H1 (cell line): ENCODE data around the gene NSUN7. TPM values are rescaled to one million over a fixed set of nuclear protein-coding genes. Genes with fewer than 3 reads are reported as not detected.
A peak's percentile ranks its signal among the peaks of the same experiment; 100 is the strongest.

Experiments used
- BACH1 ChIP-seq: IDR thresholded peaks from 2 replicates; pipeline ENCODE4 v1.6.1; 2012; ENCODE audit warnings: low read length, improper control_type of control experiment
- CHD1 ChIP-seq: IDR thresholded peaks from 2 replicates; pipeline ENCODE4 v1.6.1; 2012; ENCODE audit warnings: low read depth, low read length, improper control_type of control experiment
- EGR1 ChIP-seq: IDR thresholded peaks from 2 replicates; pipeline ENCODE4 v1.6.1; 2011; ENCODE audit warnings: low read depth, low read length, borderline replicate concordance
- EP300 ChIP-seq, 2 experiments: IDR thresholded peaks; 1 replicate in 1 of 2; 2 replicates in 1 of 2; pipeline ENCODE4 v1.6.1; 2011 to 2012; ENCODE audit warnings: low read depth in 2 of 2, low read length in 2 of 2, mild to moderate bottlenecking in 2 of 2, borderline replicate concordance in 1 of 2, inconsistent platforms in 1 of 2, moderate library complexity in 1 of 2
- EZH2 ChIP-seq: fragments of 200-600 bp; sonication (generic); IDR thresholded peaks from 2 replicates; pipeline ENCODE4 v1.7.1; 2012; ENCODE audit warnings: low read depth, mild to moderate bottlenecking, moderate library complexity, low read length, inconsistent platforms; ENCODE audit not compliant: severe bottlenecking
- GTF2F1 ChIP-seq: IDR thresholded peaks from 2 replicates; pipeline ENCODE4 v1.6.1; 2012; ENCODE audit warnings: low read depth, low read length, improper control_type of control experiment, borderline replicate concordance
- HDAC6 ChIP-seq: IDR thresholded peaks from one replicate; pipeline ENCODE4 v1.7.1; 2012; ENCODE audit warnings: low read depth, mild to moderate bottlenecking, inconsistent platforms, low read length, moderate library complexity
- KDM1A ChIP-seq: fragments of 200-600, 300-600 bp; sonication (generic); IDR thresholded peaks from 2 replicates; pipeline ENCODE4 v1.7.1; 2016; ENCODE audit warnings: mild to moderate bottlenecking, low read length, borderline replicate concordance
- KDM5A ChIP-seq: fragments of 200-600 bp; IDR thresholded peaks from 2 replicates; pipeline ENCODE4 v1.7.1; 2012; ENCODE audit warnings: mild to moderate bottlenecking, low read length, inconsistent platforms, mixed read lengths
- NANOG ChIP-seq: IDR thresholded peaks from 2 replicates; pipeline ENCODE4 v1.6.1; 2011; ENCODE audit warnings: low read length, low read depth, mild to moderate bottlenecking, inconsistent platforms; ENCODE audit not compliant: insufficient read depth, poor library complexity, severe bottlenecking
- POLR2AphosphoS5 ChIP-seq: IDR thresholded peaks from 2 replicates; pipeline ENCODE4 v1.6.1; 2011; ENCODE audit warnings: low read depth, low read length
- POU5F1 ChIP-seq: IDR thresholded peaks from 2 replicates; pipeline ENCODE4 v1.6.1; 2011; ENCODE audit warnings: low read depth, mild to moderate bottlenecking, low read length, moderate library complexity
- RBBP5 ChIP-seq: IDR thresholded peaks from 2 replicates; pipeline ENCODE4 v1.7.1; 2012; ENCODE audit warnings: low read depth, mild to moderate bottlenecking, inconsistent platforms, low read length, moderate library complexity, borderline replicate concordance
- RNF2 ChIP-seq: fragments of 200-900, 300-1000 bp; sonication (generic); IDR thresholded peaks from 2 replicates; pipeline ENCODE4 v1.7.1; 2016; ENCODE audit warnings: borderline replicate concordance, low read depth, mild to moderate bottlenecking, antibody characterized with exemption, low read length; ENCODE audit not compliant: poor library complexity, severe bottlenecking; ENCODE audit errors: missing control alignments
- SIN3A ChIP-seq, 2 experiments: IDR thresholded peaks in 1 of 2; conservative IDR thresholded peaks in 1 of 2; 2 replicates each; pipeline ENCODE4 v1.6.1; 2011 to 2012; ENCODE audit warnings: low read length in 2 of 2, improper control_type of control experiment in 1 of 2, low read depth in 1 of 2, mild to moderate bottlenecking in 1 of 2
- SUZ12 ChIP-seq: fragments of 200-600 bp; sonication (generic); IDR thresholded peaks from 2 replicates; pipeline ENCODE4 v1.6.1; 2012; ENCODE audit warnings: mild to moderate bottlenecking, inconsistent platforms, low read length, moderate library complexity, mixed read lengths
- TAF7 ChIP-seq: optimal IDR thresholded peaks from 2 replicates; pipeline ENCODE3; 2011; ENCODE audit warnings: low read depth, mild to moderate bottlenecking, inconsistent platforms, low read length, moderate library complexity, borderline replicate concordance
- TBP ChIP-seq: IDR thresholded peaks from 2 replicates; pipeline ENCODE4 v1.6.1; 2011; ENCODE audit warnings: low read depth, low read length, improper control_type of control experiment
- polyA plus RNA-seq, 7 experiments: library from polyadenylated mRNA; depleted of rRNA in 3 of 7; stranded (reverse) in 5 of 7; unstranded in 2 of 7; fragments of >200 nt in 5 of 7; fragments of 200-250 nt in 2 of 7; gene quantifications; 1 replicate in 5 of 7; 2 replicates in 1 of 7; 4 replicates in 1 of 7; pipeline versions ENCODE4 v1.2.1 to v1.2.3, GENCODE V29; 2011 to 2013; ENCODE audit warnings: missing spikeins in 2 of 7, mixed read lengths in 2 of 7
- total RNA-seq: library from RNA; stranded (reverse); fragmentation: NEBNext Ultra II Directional; extraction: Animal tissue kit (Norgen Biotek cat#: 25700); gene quantifications from 2 replicates; pipeline ENCODE4 v1.2.1, GENCODE V29; 2021
- TF ChIP-seq, protein P1 (sequence below): IDR thresholded peaks from 2 replicates; pipeline ENCODE4 v1.6.1; 2012; ENCODE audit warnings: low read length, inconsistent platforms
- TF ChIP-seq, protein P2 (sequence below): IDR thresholded peaks from 2 replicates; pipeline ENCODE4 v1.6.1; 2011; ENCODE audit warnings: low read length, improper control_type of control experiment

Gene NSUN7
- total and polyA plus RNA-seq, 2 of the 8 experiments (the other 6 are each of a cell fraction or from before 2014, with no cell fraction given): 8.8 to 24.4 TPM

- TF ChIP-seq EZH2 (no peak), CHD1 (no peak; the same call in 1 of the 2 replicates), TAF7 (no peak), POLR2AphosphoS5 (peak; percentile 45; the same call in 1 of the 2 replicates), BACH1 (no peak), RNF2 (no peak), EGR1 (peak; percentile 52; the same call in 1 of the 2 replicates), HDAC6 (no peak), POU5F1 (no peak), KDM5A (no peak), EP300 (IDR thresholded peaks at IDR 0.05; ENCODE audit: borderline replicate concordance in 1 of 2, low read depth in 2 of 2, low read length in 2 of 2) (no peak), RBBP5 (no peak; the same call in 1 of the 2 replicates), NANOG (no peak), SIN3A (conservative IDR thresholded peaks at IDR 0.05 in 1 of 2, IDR thresholded peaks at IDR 0.05 in 1 of 2; ENCODE audit: low read depth in 1 of 2, low read length in 2 of 2) (peak; percentile 75 to 78; a peak in 2 of 4 replicates), GTF2F1 (no peak), KDM1A (no peak), TBP (peak; percentile 62), SUZ12 (no peak)
- TF ChIP-seq, protein P1, sequence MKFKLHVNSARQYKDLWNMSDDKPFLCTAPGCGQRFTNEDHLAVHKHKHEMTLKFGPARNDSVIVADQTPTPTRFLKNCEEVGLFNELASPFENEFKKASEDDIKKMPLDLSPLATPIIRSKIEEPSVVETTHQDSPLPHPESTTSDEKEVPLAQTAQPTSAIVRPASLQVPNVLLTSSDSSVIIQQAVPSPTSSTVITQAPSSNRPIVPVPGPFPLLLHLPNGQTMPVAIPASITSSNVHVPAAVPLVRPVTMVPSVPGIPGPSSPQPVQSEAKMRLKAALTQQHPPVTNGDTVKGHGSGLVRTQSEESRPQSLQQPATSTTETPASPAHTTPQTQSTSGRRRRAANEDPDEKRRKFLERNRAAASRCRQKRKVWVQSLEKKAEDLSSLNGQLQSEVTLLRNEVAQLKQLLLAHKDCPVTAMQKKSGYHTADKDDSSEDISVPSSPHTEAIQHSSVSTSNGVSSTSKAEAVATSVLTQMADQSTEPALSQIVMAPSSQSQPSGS: no peak
- TF ChIP-seq, protein P2, sequence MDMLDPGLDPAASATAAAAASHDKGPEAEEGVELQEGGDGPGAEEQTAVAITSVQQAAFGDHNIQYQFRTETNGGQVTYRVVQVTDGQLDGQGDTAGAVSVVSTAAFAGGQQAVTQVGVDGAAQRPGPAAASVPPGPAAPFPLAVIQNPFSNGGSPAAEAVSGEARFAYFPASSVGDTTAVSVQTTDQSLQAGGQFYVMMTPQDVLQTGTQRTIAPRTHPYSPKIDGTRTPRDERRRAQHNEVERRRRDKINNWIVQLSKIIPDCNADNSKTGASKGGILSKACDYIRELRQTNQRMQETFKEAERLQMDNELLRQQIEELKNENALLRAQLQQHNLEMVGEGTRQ: no peak
These were observed 905 bp downstream of the NSUN7 start (continued) for GRCh38 chr4:40750461-40751258.
